ENCODE data around the gene TRAPPC8. TPM values are rescaled to one million over a fixed set of nuclear protein-coding genes. Genes with fewer than 3 reads are reported as not detected.

TRAPPC8 gene
- total RNA-seq, 2 experiments from 2014 or later: 22.8 to 23.4 TPM

GRCh38 chr18:31875301-31875700 lies 67.6 kb downstream of the TRAPPC8 start:
- DNase-seq (ENCODE audit: low spot score): no peak
- Histone ChIP-seq H3K9me2 (ENCODE audit: insufficient read depth, low read length) (no peaks in the 10 kb centered on the region), H3K4me3 (ENCODE audit: low read depth, low read length, poor library complexity, severe bottlenecking) (no peak overlapping the region), H3K9me3 (ENCODE audit: low read length) (no peaks in the 10 kb centered on the region), H3K4me1 (ENCODE audit: insufficient read depth, low read length, poor library complexity, severe bottlenecking) (no peaks in the 10 kb centered on the region), H3K4me2 (ENCODE audit: low read length) (no peak overlapping the region), H3K27ac (ENCODE audit: low read depth, low read length, poor library complexity, severe bottlenecking) (no peak overlapping the region), H4K20me1 (ENCODE audit: insufficient read depth, low read length) (no peaks in the 10 kb centered on the region), H3K36me3 (ENCODE audit: insufficient read depth, low read length) (peaks cover 51% of the 10 kb centered on the region), H2AFZ (ENCODE audit: low read length) (no peak overlapping the region), H3K79me2 (ENCODE audit: insufficient read depth, low read depth, low read length) (0 out of 2 replicates have a peak, but pooled peaks cover 6% of the 10 kb centered on the region)
- intact Hi-C loops (cut with micrococcal nuclease; ENCODE audit: unreplicated experiment): no loop called here
- TF ChIP-seq, protein P1, sequence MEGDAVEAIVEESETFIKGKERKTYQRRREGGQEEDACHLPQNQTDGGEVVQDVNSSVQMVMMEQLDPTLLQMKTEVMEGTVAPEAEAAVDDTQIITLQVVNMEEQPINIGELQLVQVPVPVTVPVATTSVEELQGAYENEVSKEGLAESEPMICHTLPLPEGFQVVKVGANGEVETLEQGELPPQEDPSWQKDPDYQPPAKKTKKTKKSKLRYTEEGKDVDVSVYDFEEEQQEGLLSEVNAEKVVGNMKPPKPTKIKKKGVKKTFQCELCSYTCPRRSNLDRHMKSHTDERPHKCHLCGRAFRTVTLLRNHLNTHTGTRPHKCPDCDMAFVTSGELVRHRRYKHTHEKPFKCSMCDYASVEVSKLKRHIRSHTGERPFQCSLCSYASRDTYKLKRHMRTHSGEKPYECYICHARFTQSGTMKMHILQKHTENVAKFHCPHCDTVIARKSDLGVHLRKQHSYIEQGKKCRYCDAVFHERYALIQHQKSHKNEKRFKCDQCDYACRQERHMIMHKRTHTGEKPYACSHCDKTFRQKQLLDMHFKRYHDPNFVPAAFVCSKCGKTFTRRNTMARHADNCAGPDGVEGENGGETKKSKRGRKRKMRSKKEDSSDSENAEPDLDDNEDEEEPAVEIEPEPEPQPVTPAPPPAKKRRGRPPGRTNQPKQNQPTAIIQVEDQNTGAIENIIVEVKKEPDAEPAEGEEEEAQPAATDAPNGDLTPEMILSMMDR (conservative IDR thresholded peaks at IDR 0.05; ENCODE audit: low read length): no peak
- no peak for TF ChIP-seq EZH2phosphoT487 (IDR thresholded peaks at IDR 0.05; ENCODE audit: borderline replicate concordance, low read depth, low read length)
- ChIA-PET CTCF (ENCODE audit: unreplicated experiment) (no interaction called here), POLR2A (no interaction called here)
- BruUV-seq (replicated peaks): no TSS peak

DNA sequence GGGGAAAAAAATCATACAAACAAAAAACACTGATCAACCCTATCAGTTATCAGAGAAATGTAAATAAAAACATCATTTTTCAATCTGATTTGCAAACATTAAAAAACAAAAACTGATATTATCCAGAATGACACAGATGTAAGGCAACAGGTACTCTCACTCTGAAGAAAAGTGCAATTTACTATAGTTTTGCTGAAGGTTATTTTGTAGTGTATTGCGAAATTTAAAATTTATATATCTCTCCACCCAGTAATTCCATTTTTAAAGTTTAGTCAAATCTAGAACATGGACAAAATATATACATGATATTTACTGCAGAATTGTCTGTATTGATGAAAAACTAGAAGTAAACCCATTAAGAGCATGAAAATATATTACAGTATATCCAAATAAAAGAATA lies 79.8 kb downstream of the TRAPPC8 start:
- Histone ChIP-seq H3K9me3 (ENCODE audit: low read length) (no peaks in the 10 kb centered on the region), H4K20me1 (ENCODE audit: insufficient read depth, low read length) (no peaks in the 10 kb centered on the region), H3K79me2 (ENCODE audit: insufficient read depth, low read depth, low read length) (no peaks in the 10 kb centered on the region), H2AFZ (ENCODE audit: low read length) (no peak overlapping the region), H3K4me2 (ENCODE audit: low read length) (no peak overlapping the region), H3K27ac (ENCODE audit: low read depth, low read length, poor library complexity, severe bottlenecking) (no peak overlapping the region), H3K4me3 (ENCODE audit: low read depth, low read length, poor library complexity, severe bottlenecking) (no peak overlapping the region), H3K9me2 (ENCODE audit: insufficient read depth, low read length) (no peaks in the 10 kb centered on the region), H3K4me1 (ENCODE audit: insufficient read depth, low read length, poor library complexity, severe bottlenecking) (no peaks in the 10 kb centered on the region), H3K36me3 (ENCODE audit: insufficient read depth, low read length) (peaks cover 40% of the 10 kb centered on the region)
- intact Hi-C loops (cut with micrococcal nuclease; ENCODE audit: unreplicated experiment): no loop called here
- CTCF ChIA-PET (ENCODE audit: unreplicated experiment): no interaction called here
- POLR2A ChIA-PET: interaction anchor here (0.6 kb wide), 1 partner anchor 31 kb away, joined by 3 read pairs; no protein-coding TSS in a partner anchor
- no peak for DNase-seq (ENCODE audit: low spot score)
- TF ChIP-seq, protein P1 (conservative IDR thresholded peaks at IDR 0.05; ENCODE audit: low read length): no peak
- BruUV-seq (replicated peaks): no TSS peak

DNA sequence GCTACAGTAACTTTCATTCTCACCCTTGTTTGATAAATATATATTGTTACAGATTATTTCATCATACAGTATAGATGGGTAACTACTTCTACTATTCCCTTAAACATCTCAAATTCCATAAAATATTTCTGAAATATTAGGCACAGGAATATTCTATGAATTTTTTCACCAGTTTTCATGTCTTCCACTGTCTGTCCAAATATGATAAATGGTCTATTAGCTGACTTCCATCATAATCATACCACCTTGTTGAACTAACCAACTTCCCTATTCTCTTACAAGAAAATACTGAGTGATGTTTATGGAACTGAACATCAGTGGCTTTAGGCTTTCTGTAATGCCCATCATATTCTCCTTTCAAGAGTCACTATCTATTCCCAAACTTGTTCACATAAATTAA lies 82.4 kb downstream of the TRAPPC8 start:
- CTCF ChIA-PET (ENCODE audit: unreplicated experiment): no interaction called here
- Histone ChIP-seq H2AFZ (ENCODE audit: low read length) (no peak overlapping the region), H3K9me3 (ENCODE audit: low read length) (no peaks in the 10 kb centered on the region), H3K4me3 (ENCODE audit: low read depth, low read length, poor library complexity, severe bottlenecking) (no peak overlapping the region), H3K4me1 (ENCODE audit: insufficient read depth, low read length, poor library complexity, severe bottlenecking) (no peaks in the 10 kb centered on the region), H3K4me2 (ENCODE audit: low read length) (no peak overlapping the region), H3K27ac (ENCODE audit: low read depth, low read length, poor library complexity, severe bottlenecking) (no peak overlapping the region), H3K9me2 (ENCODE audit: insufficient read depth, low read length) (no peaks in the 10 kb centered on the region), H4K20me1 (ENCODE audit: insufficient read depth, low read length) (no peaks in the 10 kb centered on the region), H3K36me3 (ENCODE audit: insufficient read depth, low read length) (peaks cover 50% of the 10 kb centered on the region), H3K79me2 (ENCODE audit: insufficient read depth, low read depth, low read length) (no peaks in the 10 kb centered on the region)
- no TSS peak for BruUV-seq (replicated peaks)
- POLR2A ChIA-PET: interaction anchor here (1.5 kb wide), 1 partner anchor 11 kb away, joined by 3 read pairs; no protein-coding TSS in a partner anchor
- TF ChIP-seq, protein P1 (conservative IDR thresholded peaks at IDR 0.05; ENCODE audit: low read length): no peak
- TF ChIP-seq EZH2phosphoT487 (IDR thresholded peaks at IDR 0.05; ENCODE audit: borderline replicate concordance, low read depth, low read length): no peak
- intact Hi-C loops (cut with micrococcal nuclease; ENCODE audit: unreplicated experiment): no loop called here
- no peak for DNase-seq (ENCODE audit: low spot score)
